CD4-positive, alpha-beta T cell treated with Interferon alpha-2 for 1 hour (primary cell): ENCODE results near the gene ZDHHC11.
A peak's percentile ranks its signal among the peaks of the same experiment; 100 is the strongest.
"Not testable (repeated sequence)": the region's sequence is repeated elsewhere in the genome, so short reads cannot be mapped to it uniquely, and the experiment has no call there.

Experiments used
- DNase-seq, 2 donors: peaks; one replicate each; pipeline ENCODE4 v3.0.0-alpha.2; 2020 to 2022

Gene ZDHHC11

GRCh38 chr5:850511-851006 lies at the start of gene ZDHHC11:
Gene ZDHHC11, minus strand, starts transcription at chr5:850986. Its CDS starts 384 bp downstream, at chr5:850602.
- DNase-seq, result no peak

GRCh38 chr5:893711-894110 lies 42.9 kb upstream of the ZDHHC11 start:
- DNase-seq, result no peak

- no peak for DNase-seq
Measured at GRCh38 chr5:893137-893506, 42.3 kb upstream of the ZDHHC11 start.

- DNase-seq, result peak; percentile 77 to 84
Measured at GRCh38 chr5:892394-893136, 41.8 kb upstream of the ZDHHC11 start, which contains the start of the genes BRD9 and TRIP13. Gene BRD9, minus strand, starts transcription at chr5:892801. Its CDS starts 144 bp downstream, at chr5:892657. Gene TRIP13, plus strand, starts transcription at chr5:892884. Its CDS starts 115 bp downstream, at chr5:892999.

GRCh38 chr5:891837-892393 lies 41.1 kb upstream of the ZDHHC11 start:
- peak in 1 of 2 donors; percentile 15 for DNase-seq

- DNase-seq, result no peak
Measured at GRCh38 chr5:891117-891836, 40.5 kb upstream of the ZDHHC11 start.

- no peak for DNase-seq
Measured at GRCh38 chr5:889075-889710, 38.4 kb upstream of the ZDHHC11 start.

GRCh38 chr5:888638-889035 lies 37.9 kb upstream of the ZDHHC11 start:
- no peak for DNase-seq

GRCh38 chr5:887947-888637 lies 37.3 kb upstream of the ZDHHC11 start:
- DNase-seq, result no peak

GRCh38 chr5:886716-887325 lies 36.0 kb upstream of the ZDHHC11 start:
- no peak for DNase-seq

GRCh38 chr5:886036-886435 lies 35.2 kb upstream of the ZDHHC11 start:
- no peak for DNase-seq

- DNase-seq, result no peak
Measured at GRCh38 chr5:885529-885928, 34.7 kb upstream of the ZDHHC11 start.

GRCh38 chr5:885127-885442 lies 34.3 kb upstream of the ZDHHC11 start:
- DNase-seq, result no peak

- no peak for DNase-seq
Measured at GRCh38 chr5:884345-885126, 33.8 kb upstream of the ZDHHC11 start.

GRCh38 chr5:883475-884181 lies 32.8 kb upstream of the ZDHHC11 start:
- DNase-seq, result no peak

GRCh38 chr5:882253-883183 lies 31.7 kb upstream of the ZDHHC11 start:
- DNase-seq, result peak in 1 of 2 donors; percentile 20

- DNase-seq, result no peak
Measured at GRCh38 chr5:881551-881935, 30.8 kb upstream of the ZDHHC11 start.

- no peak for DNase-seq
Measured at GRCh38 chr5:880816-881550, 30.2 kb upstream of the ZDHHC11 start.

- not testable (repeated sequence) for DNase-seq
Measured at GRCh38 chr5:878677-879076, 27.9 kb upstream of the ZDHHC11 start.
